HG03064 (cell line): ENCODE results near the gene SLC8A3.

Source experiments
- ATAC-seq: cut with Tn5 transposase; IDR thresholded peaks from one replicate; pipeline ENCODE4 v1.9.1; 2021; ENCODE audit warnings: low read depth; ENCODE audit not compliant: unreplicated experiment

Gene SLC8A3

GRCh38 chr14:70033116-70033515 is 155.6 kb downstream of the SLC8A3 start:
- ATAC-seq: no peak

GRCh38 chr14:70032447-70032846 is 156.3 kb downstream of the SLC8A3 start:
- ATAC-seq: no peak

GRCh38 chr14:70032016-70032415 is 156.7 kb downstream of the SLC8A3 start:
- ATAC-seq: no peak

- no peak for ATAC-seq
Measured at GRCh38 chr14:70029296-70030132, 159.2 kb downstream of the SLC8A3 start.

- no peak for ATAC-seq
Measured at GRCh38 chr14:70027785-70028428, 160.8 kb downstream of the SLC8A3 start.

GRCh38 chr14:70023871-70024270 is 164.9 kb downstream of the SLC8A3 start:
- no peak for ATAC-seq

GRCh38 chr14:70022771-70023445 is 165.8 kb downstream of the SLC8A3 start:
- no peak for ATAC-seq

GRCh38 chr14:70021548-70022220 is 167.1 kb downstream of the SLC8A3 start:
- ATAC-seq: no peak

GRCh38 chr14:70020352-70021170 is 168.2 kb downstream of the SLC8A3 start:
- ATAC-seq: no peak

GRCh38 chr14:70019695-70020094 is 169.1 kb downstream of the SLC8A3 start:
- ATAC-seq: no peak

- ATAC-seq: no peak
Measured at GRCh38 chr14:70018713-70019211, 170.0 kb downstream of the SLC8A3 start.

- no peak for ATAC-seq
Measured at GRCh38 chr14:70018230-70018629, 170.5 kb downstream of the SLC8A3 start.

- no peak for ATAC-seq
Measured at GRCh38 chr14:70014406-70015095, 174.2 kb downstream of the SLC8A3 start.

- no peak for ATAC-seq
Measured at GRCh38 chr14:70013271-70013873, 175.4 kb downstream of the SLC8A3 start.

GRCh38 chr14:70011708-70012107 is 177.0 kb downstream of the SLC8A3 start:
- no peak for ATAC-seq

- no peak for ATAC-seq
Measured at GRCh38 chr14:70011098-70011497, 177.7 kb downstream of the SLC8A3 start.

GRCh38 chr14:70009961-70010360 is 178.8 kb downstream of the SLC8A3 start:
- ATAC-seq: no peak

- no peak for ATAC-seq
Measured at GRCh38 chr14:70008284-70009262, 180.2 kb downstream of the SLC8A3 start.
